NCI-H187 (cell line): ENCODE data around the gene UBL7.

Source experiments
- DNase-seq, 2 experiments: peaks; one replicate each; lab custom pipeline; 2025; lab: John Stamatoyannopoulos, UW

UBL7 gene

GRCh38 chr15:74408385-74408784 lies 52.6 kb downstream of the UBL7 start:
- DNase-seq: no peak

- no peak for DNase-seq
Measured at GRCh38 chr15:74406992-74407705, 53.8 kb downstream of the UBL7 start.

- no peak for DNase-seq
Measured at GRCh38 chr15:74406517-74406916, 54.4 kb downstream of the UBL7 start.

- no peak for DNase-seq
Measured at GRCh38 chr15:74405823-74406222, 55.1 kb downstream of the UBL7 start.

- no peak for DNase-seq
Measured at GRCh38 chr15:74403991-74404563, 56.9 kb downstream of the UBL7 start.

GRCh38 chr15:74403588-74403919 lies 57.4 kb downstream of the UBL7 start:
- no peak for DNase-seq

- DNase-seq: no peak
Measured at GRCh38 chr15:74402873-74403587, 57.9 kb downstream of the UBL7 start.

- no peak for DNase-seq
Measured at GRCh38 chr15:74402337-74402841, 58.6 kb downstream of the UBL7 start.

GRCh38 chr15:74400915-74401757 lies 59.8 kb downstream of the UBL7 start:
- no peak for DNase-seq

GRCh38 chr15:74400313-74400860 lies 60.6 kb downstream of the UBL7 start:
- no peak for DNase-seq

- DNase-seq: no peak
Measured at GRCh38 chr15:74399511-74400312, 61.2 kb downstream of the UBL7 start.

GRCh38 chr15:74399100-74399499 lies 61.9 kb downstream of the UBL7 start:
- DNase-seq: no peak

- DNase-seq: no peak
Measured at GRCh38 chr15:74398183-74398582, 62.8 kb downstream of the UBL7 start.

GRCh38 chr15:74397239-74398068 lies 63.5 kb downstream of the UBL7 start:
- DNase-seq: no peak

GRCh38 chr15:74396445-74397238 lies 64.3 kb downstream of the UBL7 start:
- DNase-seq: no peak

- DNase-seq: no peak
Measured at GRCh38 chr15:74396146-74396438, 64.9 kb downstream of the UBL7 start.
